HG03565 (cell line): ENCODE data around the gene SSBP4.
"Not testable (repeated sequence)": the region's sequence is repeated elsewhere in the genome, so short reads cannot be mapped to it uniquely, and the experiment has no call there.

Experiments used
- ATAC-seq: cut with Tn5 transposase; IDR thresholded peaks from one replicate; pipeline ENCODE4 v1.9.1; 2021; ENCODE audit warnings: mild to moderate bottlenecking, moderate library complexity; ENCODE audit not compliant: unreplicated experiment

The SSBP4 gene

GRCh38 chr19:18392926-18393325 is 26.3 kb upstream of the SSBP4 start:
- ATAC-seq = no peak

GRCh38 chr19:18393836-18394235 is 25.4 kb upstream of the SSBP4 start:
- no peak for ATAC-seq

- ATAC-seq = no peak
Observed at GRCh38 chr19:18396471-18397241, 22.5 kb upstream of the SSBP4 start.

GRCh38 chr19:18397242-18398202 is 21.7 kb upstream of the SSBP4 start, which contains the start of gene LRRC25:
Gene LRRC25, minus strand, starts transcription at chr19:18397622. Its CDS starts 659 bp downstream, at chr19:18396963.
- no peak for ATAC-seq

DNA sequence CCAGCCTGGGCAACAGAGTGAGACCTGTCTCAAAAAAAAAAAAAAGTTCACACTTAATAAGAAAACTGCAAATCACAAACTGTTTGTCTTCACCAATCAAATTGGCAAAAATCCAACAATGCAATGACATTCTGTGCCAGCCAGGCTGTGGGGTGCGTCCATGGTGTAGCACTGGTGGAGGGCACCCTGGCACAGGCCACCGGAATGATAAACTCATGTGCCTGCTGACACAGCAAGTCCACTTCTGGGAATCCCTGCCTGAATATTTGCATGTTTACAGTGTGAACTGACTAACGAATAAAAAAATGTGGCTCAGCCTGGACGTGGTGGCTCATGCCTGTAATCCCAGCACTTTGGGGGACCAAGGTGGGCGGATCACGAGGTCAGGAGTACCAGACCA is 20.2 kb upstream of the SSBP4 start:
- no peak for ATAC-seq

DNA sequence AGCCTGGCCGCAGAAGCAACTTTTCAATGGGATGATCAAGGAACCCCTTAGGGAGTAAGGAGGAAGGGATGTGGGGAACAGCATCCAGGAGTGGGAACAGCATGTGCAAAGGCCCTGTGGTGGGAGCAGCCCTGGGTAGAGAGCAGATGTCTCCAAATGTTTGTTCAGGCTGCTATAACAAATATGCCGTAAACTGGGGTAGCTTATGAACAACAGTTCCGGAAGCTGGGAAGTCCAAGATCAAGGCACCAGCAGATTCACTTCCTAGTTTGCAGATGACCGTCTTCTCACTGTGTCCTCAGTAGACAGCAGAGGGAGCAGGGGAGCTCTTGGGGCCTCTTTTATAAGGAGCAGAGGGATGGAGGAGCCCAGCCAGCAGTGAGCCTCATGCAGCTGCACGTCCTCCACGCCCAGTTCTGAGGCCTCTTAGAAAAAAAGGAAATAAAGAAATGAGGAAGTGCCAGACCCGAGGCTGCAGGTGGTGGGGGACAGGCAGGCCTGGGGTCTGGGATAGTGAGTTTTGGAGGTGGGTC is 17.6 kb upstream of the SSBP4 start:
- ATAC-seq = no peak

GRCh38 chr19:18402455-18403248 is 16.5 kb upstream of the SSBP4 start:
- not testable (repeated sequence) for ATAC-seq

GRCh38 chr19:18405754-18406153 is 13.4 kb upstream of the SSBP4 start:
- ATAC-seq = not testable (repeated sequence)

DNA sequence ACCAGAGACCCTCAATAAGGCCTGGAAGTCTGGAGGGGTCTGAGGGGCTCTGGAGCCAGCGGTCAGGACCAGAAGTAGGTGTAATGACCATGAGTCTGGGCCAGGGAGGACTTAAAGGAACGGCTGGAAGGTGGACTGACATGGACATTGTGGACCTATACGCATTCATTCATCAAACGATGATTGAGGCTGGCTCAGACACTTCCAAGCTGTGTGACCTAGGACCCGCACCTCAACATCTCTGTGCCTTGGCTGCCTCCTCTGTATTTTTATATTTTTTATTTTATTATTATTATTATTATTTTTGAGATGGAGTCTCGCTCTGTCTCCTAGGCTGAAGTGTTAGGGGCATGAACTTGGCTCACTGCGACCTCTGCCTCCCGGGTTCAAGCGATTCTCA is 12.4 kb upstream of the SSBP4 start:
- ATAC-seq = no peak

DNA sequence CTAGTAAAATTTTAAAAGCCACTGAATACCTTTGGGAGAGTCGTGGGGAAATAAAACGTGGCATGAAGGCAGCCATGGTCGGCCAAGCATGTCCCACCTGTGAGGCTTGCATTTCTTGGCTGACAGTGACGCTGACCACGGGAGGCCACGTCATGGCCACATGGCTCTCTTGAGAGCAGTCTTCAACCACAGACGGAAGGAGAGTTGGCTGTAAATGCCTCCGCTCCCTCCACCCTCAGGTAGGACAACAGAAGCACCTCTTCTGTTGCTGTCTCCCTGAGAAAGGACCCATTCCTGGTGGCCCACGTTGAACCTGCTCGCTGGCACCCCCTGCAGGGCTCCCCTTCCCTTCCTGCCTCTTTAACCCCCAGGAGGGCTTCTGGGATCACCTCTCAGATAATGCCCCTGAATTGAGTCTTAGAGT is 11.1 kb upstream of the SSBP4 start:
- ATAC-seq = peak; percentile 70

GRCh38 chr19:18412610-18413239 is 6.5 kb upstream of the SSBP4 start:
- ATAC-seq = no peak

DNA sequence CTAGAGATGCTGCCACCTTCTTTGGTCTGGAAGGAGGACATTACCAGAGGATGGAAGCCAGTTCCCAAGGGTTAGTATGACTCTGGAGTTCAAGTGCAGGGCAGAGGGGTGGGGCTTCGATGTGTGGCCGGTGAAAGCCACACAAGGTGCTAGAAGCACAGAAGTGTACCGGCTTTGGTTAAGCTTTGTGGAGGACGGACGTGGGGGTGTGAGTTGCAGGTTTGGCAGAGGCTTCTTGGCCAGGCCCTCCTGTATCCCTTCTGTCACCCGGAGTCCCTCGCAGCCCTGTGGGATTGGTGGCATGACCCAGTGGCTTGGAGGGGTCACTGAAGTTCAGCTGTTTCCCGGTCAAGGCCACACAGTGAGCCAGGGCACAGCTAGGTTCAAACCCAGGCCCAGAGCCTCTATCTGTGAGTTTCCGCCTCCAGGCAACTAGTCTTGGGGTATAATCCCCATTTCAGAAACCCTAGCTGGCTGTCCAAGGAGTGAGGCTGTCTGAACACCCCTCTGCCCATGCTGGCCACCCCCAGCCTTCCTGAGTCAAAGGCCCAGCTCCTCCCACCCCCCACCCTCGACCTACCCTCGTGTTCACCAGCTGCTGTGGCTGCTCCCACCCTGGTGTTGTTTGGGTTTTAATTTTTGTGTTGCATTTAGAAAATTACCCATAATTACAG is 4.6 kb upstream of the SSBP4 start:
- ATAC-seq = no peak

DNA sequence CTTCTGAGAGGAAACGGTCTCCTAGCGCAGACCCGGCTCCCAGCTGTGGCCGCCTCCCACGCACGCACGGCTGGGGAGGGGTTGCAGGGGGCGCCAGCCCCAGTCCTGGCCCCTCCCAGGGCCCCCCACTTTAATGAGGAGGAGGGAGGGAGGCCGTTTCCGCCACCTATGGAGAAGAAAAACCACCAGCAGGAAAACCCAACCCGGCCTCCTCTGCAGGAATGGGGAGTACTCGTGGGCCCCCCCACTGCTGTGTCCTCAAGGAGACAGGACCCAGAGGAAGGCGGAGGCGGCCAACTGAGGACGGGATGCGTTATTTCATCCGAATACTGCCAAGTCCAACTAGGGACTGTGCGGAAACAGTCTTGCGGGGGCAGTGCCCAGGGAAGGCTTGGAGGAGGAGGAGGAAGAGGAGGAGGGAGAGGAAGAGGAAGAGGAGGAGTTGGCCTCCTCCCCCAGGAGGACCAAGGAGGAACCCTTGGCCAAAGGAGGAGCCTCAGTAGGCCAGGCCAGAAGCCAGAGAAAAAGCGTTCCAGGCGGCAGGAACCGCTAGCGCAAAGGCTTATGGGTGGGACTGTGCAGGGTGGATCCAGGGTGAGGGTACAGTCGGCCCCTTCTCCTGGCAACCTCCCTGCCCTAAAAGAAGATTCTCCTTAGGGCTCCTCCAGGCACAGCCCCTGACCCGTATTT is 3.9 kb upstream of the SSBP4 start:
- ATAC-seq = no peak

DNA sequence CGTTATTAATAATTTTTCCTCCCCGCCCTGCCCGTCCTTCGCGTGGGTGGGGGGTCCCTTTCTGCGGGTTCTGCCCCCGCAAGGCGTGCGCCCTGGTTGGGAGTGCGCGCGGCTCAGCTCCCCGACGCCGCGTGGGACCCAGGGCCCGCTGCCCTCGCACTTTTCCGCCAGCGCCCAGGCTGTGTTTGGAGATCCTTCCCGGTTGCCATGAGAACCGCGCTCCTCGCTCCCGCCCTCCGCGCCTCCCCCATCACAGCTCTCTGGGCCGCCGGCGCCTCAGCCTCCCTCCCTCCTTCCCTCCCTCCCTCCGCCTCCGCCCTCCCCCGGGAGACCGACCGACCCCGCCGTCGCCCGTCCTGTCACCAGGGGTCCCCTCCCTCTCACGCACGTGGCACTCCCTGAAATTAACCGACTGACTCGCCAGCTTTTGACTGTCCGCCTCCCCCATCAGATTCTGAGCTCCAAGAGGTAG is 2.4 kb upstream of the SSBP4 start:
- no peak for ATAC-seq

GRCh38 chr19:18417250-18418028 is 1.8 kb upstream of the SSBP4 start:
- ATAC-seq = no peak

DNA sequence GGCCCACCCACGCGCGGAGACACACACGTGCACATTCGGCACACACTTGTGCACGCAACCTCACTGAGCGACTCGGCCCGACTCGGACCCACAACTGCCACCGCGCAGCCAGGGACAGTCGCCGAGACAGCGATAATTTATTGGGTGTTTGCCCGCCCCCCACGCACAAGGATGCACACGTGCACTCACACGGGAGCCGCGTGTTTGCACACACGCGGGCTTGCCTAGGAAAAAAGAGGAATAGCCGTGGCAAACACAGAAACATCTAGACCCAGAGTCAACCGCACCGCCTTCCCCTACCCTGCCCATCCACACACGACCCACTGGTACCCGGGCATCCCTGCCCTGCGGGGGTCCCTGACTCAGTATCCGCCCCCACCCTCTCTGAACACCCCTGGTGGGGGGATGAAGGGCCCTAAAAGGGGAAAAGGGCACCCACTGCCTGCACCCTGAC is 1.1 kb upstream of the SSBP4 start:
- no peak for ATAC-seq

DNA sequence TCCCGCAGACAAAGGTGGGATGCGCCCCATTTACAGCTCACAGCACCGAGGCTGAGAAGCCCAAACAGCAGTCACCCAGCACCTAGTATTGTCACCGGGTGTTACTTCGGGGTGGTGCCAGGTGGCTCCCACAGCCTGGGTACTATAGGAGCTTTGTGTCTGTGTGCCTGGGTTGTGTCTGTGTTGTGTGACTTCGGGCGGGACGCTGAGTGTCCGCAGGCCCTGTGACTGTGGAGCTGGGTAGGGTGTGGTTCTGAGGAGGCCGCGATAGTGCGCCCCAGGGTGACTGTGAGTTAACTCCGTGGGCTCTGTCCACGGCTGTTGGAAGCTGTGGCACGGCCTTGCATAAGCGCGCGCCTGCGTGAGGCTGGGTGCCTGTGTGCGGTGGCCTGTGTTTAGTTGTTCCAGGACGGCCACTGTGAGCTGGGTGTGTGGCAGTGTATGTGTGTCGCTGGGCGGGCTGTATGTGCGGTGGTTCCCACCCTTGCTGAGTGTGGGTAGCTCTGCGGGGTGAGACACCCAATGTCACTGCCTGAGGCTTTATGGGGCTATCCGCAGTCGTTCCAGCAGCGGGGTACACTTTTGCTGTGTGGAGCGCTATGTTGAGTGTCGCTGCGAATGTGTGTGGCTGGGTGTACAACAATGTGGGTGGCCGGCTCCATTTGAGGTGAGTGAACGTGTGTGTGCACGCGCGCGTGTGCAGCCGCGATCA is 559 bp upstream of the SSBP4 start:
- peak; percentile 4 for ATAC-seq
